PFSK-1 (cell line): ENCODE data around the gene ITIH2.

Experiments
- FOXP2 ChIP-seq: optimal IDR thresholded peaks from 2 replicates; pipeline ENCODE3; 2011; ENCODE audit warnings: borderline replicate concordance, control low read depth, inconsistent platforms; ENCODE audit not compliant: insufficient read depth; ENCODE audit errors: extremely low read length, extremely low read depth
- POLR2AphosphoS5 ChIP-seq: IDR thresholded peaks from 2 replicates; pipeline ENCODE4 v1.6.1; 2012; ENCODE audit warnings: low read depth, mild to moderate bottlenecking, control low read depth, low read length, moderate library complexity
- REST ChIP-seq, 2 experiments: IDR thresholded peaks; 2 replicates each; pipeline versions ENCODE4 v1.6.1 to v1.8.0; 2011 to 2012; ENCODE audit warnings: low read depth in 2 of 2, low read length in 2 of 2, control low read depth in 1 of 2, inconsistent platforms in 1 of 2, mild to moderate bottlenecking in 1 of 2, moderate library complexity in 1 of 2; ENCODE audit not compliant: insufficient read depth in 1 of 2
- SIN3A ChIP-seq: IDR thresholded peaks from 2 replicates; pipeline ENCODE4 v1.6.1; 2012; ENCODE audit warnings: mild to moderate bottlenecking, low read length, moderate library complexity, borderline replicate concordance; ENCODE audit not compliant: insufficient read depth
- TAF1 ChIP-seq: IDR thresholded peaks from 2 replicates; pipeline ENCODE4 v1.6.1; 2012; ENCODE audit warnings: low read length, control low read depth, borderline replicate concordance; ENCODE audit not compliant: insufficient read depth

- TF ChIP-seq SIN3A, result no peak
- no peak for TF ChIP-seq POLR2AphosphoS5
- no peak for TF ChIP-seq TAF1
- no peak for TF ChIP-seq FOXP2
- TF ChIP-seq REST (IDR thresholded peaks at IDR 0.05; ENCODE audit: insufficient read depth in 1 of 2, low read depth in 2 of 2, low read length in 2 of 2), result no peak
Measured at GRCh38 chr10:7705341-7705740, 2.2 kb downstream of the ITIH2 start.
